HG02884 (cell line): ENCODE measurements around the gene TMEM109.

Source experiments
- ATAC-seq: cut with Tn5 transposase; IDR thresholded peaks from one replicate; pipeline ENCODE4 v1.9.1; 2021; ENCODE audit warnings: mild to moderate bottlenecking, moderate library complexity; ENCODE audit not compliant: unreplicated experiment

Gene TMEM109

GRCh38 chr11:60939301-60939700 lies 25.3 kb downstream of the TMEM109 start:
- ATAC-seq: no peak

- no peak for ATAC-seq
Observed at GRCh38 chr11:60939855-60940254, 25.9 kb downstream of the TMEM109 start.

GRCh38 chr11:60941371-60942119 lies 27.6 kb downstream of the TMEM109 start:
- ATAC-seq: no peak

GRCh38 chr11:60942219-60942618 lies 28.3 kb downstream of the TMEM109 start:
- no peak for ATAC-seq

GRCh38 chr11:60942970-60943565 lies 29.1 kb downstream of the TMEM109 start:
- ATAC-seq: no peak

GRCh38 chr11:60944490-60945294 lies 30.7 kb downstream of the TMEM109 start:
- ATAC-seq: no peak

- no peak for ATAC-seq
Observed at GRCh38 chr11:60945295-60945667, 31.3 kb downstream of the TMEM109 start.

- ATAC-seq: no peak
Observed at GRCh38 chr11:60946601-60947264, 32.8 kb downstream of the TMEM109 start.

- no peak for ATAC-seq
Observed at GRCh38 chr11:60947700-60948099, 33.7 kb downstream of the TMEM109 start.

- ATAC-seq: no peak
Observed at GRCh38 chr11:60948250-60948649, 34.3 kb downstream of the TMEM109 start.

- no peak for ATAC-seq
Observed at GRCh38 chr11:60950024-60950423, 36.1 kb downstream of the TMEM109 start.

GRCh38 chr11:60950933-60951605 lies 37.1 kb downstream of the TMEM109 start:
- ATAC-seq: no peak

- no peak for ATAC-seq
Observed at GRCh38 chr11:60951606-60951903, 37.6 kb downstream of the TMEM109 start.

GRCh38 chr11:60951904-60952741 lies 38.2 kb downstream of the TMEM109 start, which contains the start of gene SLC15A3:
SLC15A3 (minus strand) TSS chr11:60952176; CDS start chr11:60951551, 625 bp downstream.
- peak; percentile 63 for ATAC-seq

- no peak for ATAC-seq
Observed at GRCh38 chr11:60952742-60953170, 38.8 kb downstream of the TMEM109 start.

GRCh38 chr11:60953781-60954180 lies 39.8 kb downstream of the TMEM109 start:
- ATAC-seq: no peak

GRCh38 chr11:60954421-60954820 lies 40.5 kb downstream of the TMEM109 start:
- ATAC-seq: no peak

GRCh38 chr11:60955571-60955970 lies 41.6 kb downstream of the TMEM109 start:
- ATAC-seq: no peak

GRCh38 chr11:60957188-60957587 lies 43.2 kb downstream of the TMEM109 start:
- no peak for ATAC-seq

- no peak for ATAC-seq
Observed at GRCh38 chr11:60959431-60959830, 45.5 kb downstream of the TMEM109 start.
